Breast epithelium (tissue), 4 donors: ENCODE data around the gene SLC17A2. TPM values are rescaled to one million over a fixed set of nuclear protein-coding genes. Genes with fewer than 3 reads are reported as not detected.

ENCODE experiments used
- DNase-seq, 2 donors: peaks; one replicate each; pipeline ENCODE4 v3.0.0-alpha.2; 2019; ENCODE audit warnings: low spot score in 2 of 2
- H3K27ac ChIP-seq, 2 donors: fragments of 200-600 bp; sonication (generic) in 1 of 2; one replicate each; pipeline ENCODE4 v1.5.1; 2016 to 2019; ENCODE audit warnings: mild to moderate bottlenecking in 1 of 2
- H3K27me3 ChIP-seq, 2 donors: fragments of 200-600 bp; sonication (generic) in 1 of 2; one replicate each; pipeline versions ENCODE4 v1.5.1 to v1.6.0; 2017 to 2019; ENCODE audit warnings: control low read depth in 1 of 2, mild to moderate bottlenecking in 1 of 2
- H3K36me3 ChIP-seq: fragments of 200-600 bp; one replicate; pipeline ENCODE4 v1.5.1; 2019
- H3K4me1 ChIP-seq, 2 donors: fragments of 200-600 bp; sonication (generic); one replicate each; pipeline ENCODE4 v1.5.1; 2016 to 2019; ENCODE audit warnings: control low read depth in 1 of 2
- H3K4me3 ChIP-seq, 3 donors: fragments of 200-600 bp; sonication (generic); 1 replicate in 2 of 3; 2 replicates in 1 of 3; pipeline ENCODE4 v1.5.1; 2016 to 2019; ENCODE audit warnings: mild to moderate bottlenecking in 3 of 3, moderate library complexity in 2 of 3
- H3K9me3 ChIP-seq, 2 donors: fragments of 200-600 bp; sonication (generic) in 1 of 2; one replicate each; pipeline ENCODE4 v1.5.1; 2016 to 2019; ENCODE audit warnings: control low read depth in 1 of 2
- POLR2A ChIP-seq: fragments of 450-650 bp; IDR thresholded peaks from one replicate; pipeline ENCODE4 v1.6.1; 2016; ENCODE audit warnings: antibody characterized with exemption, mild to moderate bottlenecking, moderate library complexity
- POLR2AphosphoS5 ChIP-seq, 3 donors: sonication (generic); formaldehyde crosslinking; IDR thresholded peaks; one replicate each; pipeline ENCODE4 v1.6.1; 2017; ENCODE audit warnings: antibody characterized with exemption in 3 of 3
- intact Hi-C: fragments of 100-400 bp; cut with DNase I; formaldehyde crosslinking; loops from one replicate; pipeline ENCODE4 v1.15.1; 2023; ENCODE audit warnings: low total_unique reads
- total RNA-seq, 3 donors: library from RNA; depleted of rRNA; stranded (reverse); fragments of >200 nt; gene quantifications; one replicate each; pipeline ENCODE4 v1.1.0, GENCODE V29; 2016
- TF ChIP-seq, protein P1 (sequence below), 3 donors: fragments of 450-650 bp; IDR thresholded peaks; one replicate each; pipeline ENCODE4 v1.5.1; 2016 to 2017; ENCODE audit warnings: antibody characterized with exemption in 3 of 3, mild to moderate bottlenecking in 3 of 3, moderate library complexity in 3 of 3

SLC17A2 gene
- total RNA-seq, 3 donors from 2014 or later: not detected

- H3K27ac ChIP-seq: peak overlapping the region in 1 of 2 donors; percentile 66
- H3K36me3 ChIP-seq: no peaks in the 10 kb centered on the region
- peaks cover 0 to 13% of the 10 kb centered on the region in 2 donors for H3K4me1 ChIP-seq
- DNase-seq: no peak
- intact Hi-C loops: loop anchor here (5.0 kb wide), 1 partner anchor 1375 kb away; no protein-coding TSS in a partner anchor
- H3K4me3 ChIP-seq: no peak overlapping the region
- no peaks in the 10 kb centered on the region for H3K27me3 ChIP-seq
- TF ChIP-seq POLR2A: no peak
- no peak for TF ChIP-seq POLR2AphosphoS5 (IDR thresholded peaks at IDR 0.05)
- TF ChIP-seq, protein P1, sequence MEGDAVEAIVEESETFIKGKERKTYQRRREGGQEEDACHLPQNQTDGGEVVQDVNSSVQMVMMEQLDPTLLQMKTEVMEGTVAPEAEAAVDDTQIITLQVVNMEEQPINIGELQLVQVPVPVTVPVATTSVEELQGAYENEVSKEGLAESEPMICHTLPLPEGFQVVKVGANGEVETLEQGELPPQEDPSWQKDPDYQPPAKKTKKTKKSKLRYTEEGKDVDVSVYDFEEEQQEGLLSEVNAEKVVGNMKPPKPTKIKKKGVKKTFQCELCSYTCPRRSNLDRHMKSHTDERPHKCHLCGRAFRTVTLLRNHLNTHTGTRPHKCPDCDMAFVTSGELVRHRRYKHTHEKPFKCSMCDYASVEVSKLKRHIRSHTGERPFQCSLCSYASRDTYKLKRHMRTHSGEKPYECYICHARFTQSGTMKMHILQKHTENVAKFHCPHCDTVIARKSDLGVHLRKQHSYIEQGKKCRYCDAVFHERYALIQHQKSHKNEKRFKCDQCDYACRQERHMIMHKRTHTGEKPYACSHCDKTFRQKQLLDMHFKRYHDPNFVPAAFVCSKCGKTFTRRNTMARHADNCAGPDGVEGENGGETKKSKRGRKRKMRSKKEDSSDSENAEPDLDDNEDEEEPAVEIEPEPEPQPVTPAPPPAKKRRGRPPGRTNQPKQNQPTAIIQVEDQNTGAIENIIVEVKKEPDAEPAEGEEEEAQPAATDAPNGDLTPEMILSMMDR (IDR thresholded peaks at IDR 0.05): no peak
- no peaks in the 10 kb centered on the region for H3K9me3 ChIP-seq
Measured at GRCh38 chr6:25972128-25972527, 41.6 kb upstream of the SLC17A2 start.

- peaks cover 0 to 13% of the 10 kb centered on the region in 2 donors for H3K4me1 ChIP-seq
- H3K27me3 ChIP-seq: no peaks in the 10 kb centered on the region
- TF ChIP-seq POLR2AphosphoS5 (IDR thresholded peaks at IDR 0.05) (peak in 1 of 3 donors; percentile 28), POLR2A (no peak)
- no peaks in the 10 kb centered on the region for H3K9me3 ChIP-seq
- H3K4me3 ChIP-seq: no peak overlapping the region
- peak overlapping the region; percentile 66 to 85 for H3K27ac ChIP-seq
- DNase-seq: peak in 1 of 2 donors; percentile 67
- H3K36me3 ChIP-seq: no peaks in the 10 kb centered on the region
- intact Hi-C loops: loop anchor here (5.0 kb wide), 1 partner anchor 1374 kb away; no protein-coding TSS in a partner anchor
Measured at GRCh38 chr6:25971187-25971821, 40.8 kb upstream of the SLC17A2 start.

DNA sequence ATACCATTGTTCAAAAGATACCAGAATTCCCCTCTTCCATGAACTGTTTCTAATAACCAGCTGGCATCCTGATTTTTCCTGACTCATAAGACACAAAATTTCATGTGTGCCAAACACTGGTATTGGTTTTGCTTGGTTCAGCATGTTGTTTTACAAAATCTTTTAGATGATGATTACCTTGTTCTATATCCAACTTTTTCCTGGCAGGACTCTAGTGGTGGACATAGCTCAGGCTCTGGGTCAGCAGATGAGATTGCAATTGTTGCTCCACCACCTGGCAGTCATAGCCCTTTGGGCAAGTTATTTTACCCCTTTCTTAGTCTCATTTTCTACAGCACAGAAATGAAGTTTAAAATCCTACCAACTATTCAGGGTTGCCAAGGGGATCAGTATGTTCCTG, 38.3 kb upstream of the SLC17A2 start:
- Histone ChIP-seq H3K27ac (peak overlapping the region in 1 of 2 donors; percentile 25), H3K4me1 (peaks cover 0 to 18% of the 10 kb centered on the region in 2 donors), H3K36me3 (no peaks in the 10 kb centered on the region), H3K4me3 (peak overlapping the region in 1 of 3 donors; percentile 27), H3K27me3 (no peaks in the 10 kb centered on the region), H3K9me3 (no peaks in the 10 kb centered on the region)
- intact Hi-C loops: no loop called here
- no peak for TF ChIP-seq POLR2AphosphoS5 (IDR thresholded peaks at IDR 0.05)
- TF ChIP-seq, protein P1 (IDR thresholded peaks at IDR 0.05): no peak
- TF ChIP-seq POLR2A: no peak
- DNase-seq: no peak

- Histone ChIP-seq H3K4me1 (peaks cover 0 to 18% of the 10 kb centered on the region in 2 donors), H3K36me3 (no peaks in the 10 kb centered on the region), H3K27me3 (no peaks in the 10 kb centered on the region), H3K27ac (no peak overlapping the region), H3K9me3 (no peaks in the 10 kb centered on the region), H3K4me3 (peak overlapping the region in 1 of 3 donors; percentile 22)
- intact Hi-C loops: no loop called here
- TF ChIP-seq POLR2AphosphoS5 (IDR thresholded peaks at IDR 0.05) (no peak), POLR2A (no peak)
- no peak for DNase-seq
Measured at GRCh38 chr6:25966711-25967110, 36.2 kb upstream of the SLC17A2 start.

DNA sequence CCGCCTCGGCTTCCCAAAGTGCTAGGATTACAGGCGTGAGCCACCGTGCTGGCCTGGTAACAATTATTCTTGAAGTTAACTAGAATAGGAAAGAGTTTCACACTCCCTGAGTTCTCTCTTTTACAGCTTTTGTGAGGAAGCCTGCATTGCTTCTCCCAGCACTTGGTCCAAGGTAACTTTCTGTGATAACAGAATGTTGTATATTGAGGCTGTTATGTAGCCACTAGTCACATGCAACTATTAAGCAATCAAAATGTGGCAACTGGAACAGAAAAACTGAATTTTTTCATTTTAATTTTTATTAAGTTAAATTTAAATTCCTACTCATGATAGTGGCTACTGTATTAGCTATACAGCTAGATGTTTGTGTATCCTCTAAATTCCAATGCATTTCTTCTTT, 34.6 kb upstream of the SLC17A2 start:
- Histone ChIP-seq H3K27ac (no peak overlapping the region), H3K36me3 (no peaks in the 10 kb centered on the region), H3K4me1 (peaks cover 0 to 5% of the 10 kb centered on the region in 2 donors), H3K9me3 (peaks cover 5 to 10% of the 10 kb centered on the region in 2 donors), H3K27me3 (no peaks in the 10 kb centered on the region), H3K4me3 (peak overlapping the region in 1 of 3 donors; percentile 20)
- intact Hi-C loops: no loop called here
- no peak for DNase-seq
- TF ChIP-seq POLR2AphosphoS5 (IDR thresholded peaks at IDR 0.05): no peak
- TF ChIP-seq POLR2A: no peak
- TF ChIP-seq, protein P1 (IDR thresholded peaks at IDR 0.05): no peak

DNA sequence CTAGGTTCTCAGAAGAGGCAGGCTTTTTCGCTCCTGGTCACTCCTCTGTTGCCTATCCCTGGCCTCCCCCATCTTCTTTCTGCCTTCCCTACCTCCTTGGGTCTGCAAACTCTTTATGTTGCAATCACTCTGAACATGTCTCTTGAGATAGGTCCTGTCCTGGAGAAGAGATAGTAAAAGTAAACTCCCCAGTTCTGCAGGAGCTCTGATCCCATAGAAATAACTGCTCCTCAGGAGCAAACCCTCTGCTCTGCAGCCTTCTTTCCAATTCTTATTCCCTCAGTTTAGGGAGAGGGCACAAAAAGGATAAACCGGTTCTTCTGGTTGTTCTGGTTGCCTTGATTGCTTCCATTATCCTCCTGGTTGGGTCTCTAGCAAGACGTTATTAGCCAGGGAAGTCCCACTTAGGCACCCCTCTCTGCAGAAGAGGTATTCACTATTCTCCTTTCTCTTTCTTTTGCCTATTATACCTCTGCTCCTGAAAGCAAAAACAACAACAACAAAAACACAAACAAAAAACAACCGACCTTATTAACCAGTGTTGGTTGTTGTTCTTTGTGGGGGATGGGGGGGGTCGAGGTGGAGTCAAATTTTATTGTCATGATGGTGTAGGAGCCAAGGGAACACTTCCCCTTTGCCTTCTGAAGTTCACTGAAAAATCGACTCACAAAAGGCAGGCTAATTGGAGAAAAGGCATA, 33.1 kb upstream of the SLC17A2 start:
- H3K4me1 ChIP-seq: peaks cover 0 to 5% of the 10 kb centered on the region in 2 donors
- H3K36me3 ChIP-seq: no peaks in the 10 kb centered on the region
- H3K4me3 ChIP-seq: peak overlapping the region; percentile 55 to 80 (median 57)
- TF ChIP-seq POLR2AphosphoS5 (IDR thresholded peaks at IDR 0.05) (no peak), POLR2A (no peak)
- TF ChIP-seq, protein P1 (IDR thresholded peaks at IDR 0.05): no peak
- peaks cover 5 to 17% of the 10 kb centered on the region in 2 donors for H3K9me3 ChIP-seq
- peak overlapping the region; percentile 94 to 97 for H3K27ac ChIP-seq
- intact Hi-C loops: no loop called here
- no peaks in the 10 kb centered on the region for H3K27me3 ChIP-seq
- DNase-seq: no peak
